Activated CD4-positive, alpha-beta T cell treated with anti-CD3 and anti-CD28 coated beads, Interleukin-2, amount 10 ng/mL, durations not matched to agents 24 days and 14 days (primary cell): Measurements from ENCODE around the gene LIN7C. TPM values are rescaled to one million over a fixed set of nuclear protein-coding genes. Genes with fewer than 3 reads are reported as not detected.

ENCODE experiments used
- DNase-seq: peaks from one replicate; pipeline ENCODE4 v3.0.0; 2022
- H3K27ac Mint-ChIP-seq: one replicate; pipeline ENCODE4 v1.8.0; 2022; ENCODE audit warnings: mild to moderate bottlenecking, mixed read lengths
- H3K27me3 Mint-ChIP-seq: one replicate; pipeline ENCODE4 v1.8.0; 2022; ENCODE audit warnings: mixed read lengths
- H3K36me3 Mint-ChIP-seq: one replicate; pipeline ENCODE4 v1.8.0; 2022; ENCODE audit warnings: low read depth, mild to moderate bottlenecking, mixed read lengths
- H3K4me1 Mint-ChIP-seq: one replicate; pipeline ENCODE4 v1.8.0; 2021; ENCODE audit warnings: mixed read lengths
- H3K4me3 Mint-ChIP-seq: one replicate; pipeline ENCODE4 v1.8.0; 2022; ENCODE audit warnings: mild to moderate bottlenecking, moderate library complexity, mixed read lengths
- H3K9me3 Mint-ChIP-seq: one replicate; pipeline ENCODE4 v1.8.0; 2021; ENCODE audit warnings: mixed read lengths
- intact Hi-C: fragments of 100-400 bp; cut with micrococcal nuclease; formaldehyde crosslinking; loops from one replicate; pipeline ENCODE4 v1.15.1; 2023
- total RNA-seq: library from RNA; stranded (reverse); gene quantifications from 2 replicates; pipeline ENCODE4 v1.2.3, GENCODE V29; 2022

Gene LIN7C, protein sequence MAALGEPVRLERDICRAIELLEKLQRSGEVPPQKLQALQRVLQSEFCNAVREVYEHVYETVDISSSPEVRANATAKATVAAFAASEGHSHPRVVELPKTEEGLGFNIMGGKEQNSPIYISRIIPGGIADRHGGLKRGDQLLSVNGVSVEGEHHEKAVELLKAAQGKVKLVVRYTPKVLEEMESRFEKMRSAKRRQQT
- 35.9 and 36.4 TPM in 2 replicates for total RNA-seq

GRCh38 chr11:27506200-27507182, at the start of gene LIN7C:
LIN7C (minus strand) TSS chr11:27506769; CDS start chr11:27506752, 17 bp downstream.
- DNase-seq, result peak; percentile 95
- peak within 1 kb of the TSS; percentile 97 for H3K4me3 Mint-ChIP-seq
- H3K27me3 Mint-ChIP-seq, result no peaks in the 10 kb centered on the region
- H3K27ac Mint-ChIP-seq, result peak within 1 kb of the TSS; percentile 99
- H3K9me3 Mint-ChIP-seq, result peaks cover 4% of the 10 kb centered on the region
- H3K36me3 Mint-ChIP-seq, result peaks cover 12% of the 10 kb centered on the region
- intact Hi-C loops, result loop anchor here (1.0 to 2.0 kb wide), 6 partner anchors 9 to 602 kb away; partner anchors contain the start of genes CCDC34, KIF18A, LGR4 and METTL15
- peaks cover 29% of the 10 kb centered on the region for H3K4me1 Mint-ChIP-seq

- Mint-ChIP-seq H3K27ac (no peak overlapping the region), H3K27me3 (no peaks in the 10 kb centered on the region), H3K4me3 (no peak overlapping the region), H3K36me3 (no peaks in the 10 kb centered on the region), H3K4me1 (no peaks in the 10 kb centered on the region), H3K9me3 (no peaks in the 10 kb centered on the region)
- no peak for DNase-seq
- intact Hi-C loops, result no loop called here
These were observed 48.7 kb upstream of the LIN7C start for GRCh38 chr11:27555264-27555663.

DNA sequence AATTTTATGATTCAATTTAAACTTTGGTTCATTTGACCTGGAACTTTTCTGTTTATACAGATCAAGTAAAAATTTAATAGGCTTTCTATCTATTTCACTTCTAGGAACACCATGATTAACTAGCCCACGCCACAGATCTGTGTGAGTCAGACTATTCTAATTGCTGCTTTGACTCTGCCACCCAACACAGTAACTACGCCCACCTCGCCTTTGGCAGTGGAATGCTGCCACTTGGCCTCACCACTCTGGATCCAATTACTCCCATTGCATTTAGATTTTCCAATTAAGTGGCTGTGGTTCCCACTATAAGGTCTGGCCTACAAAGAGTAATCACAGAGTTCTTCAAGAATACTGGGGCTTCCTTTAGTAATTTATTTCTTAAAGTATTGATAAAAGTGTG, 46.6 kb upstream of the LIN7C start:
- H3K4me1 Mint-ChIP-seq, result no peaks in the 10 kb centered on the region
- H3K9me3 Mint-ChIP-seq, result no peaks in the 10 kb centered on the region
- H3K4me3 Mint-ChIP-seq, result no peak overlapping the region
- no peaks in the 10 kb centered on the region for H3K27me3 Mint-ChIP-seq
- intact Hi-C loops, result no loop called here
- H3K27ac Mint-ChIP-seq, result no peak overlapping the region
- no peak for DNase-seq
- no peaks in the 10 kb centered on the region for H3K36me3 Mint-ChIP-seq

- H3K27ac Mint-ChIP-seq, result no peak overlapping the region
- no peak for DNase-seq
- intact Hi-C loops, result no loop called here
- no peaks in the 10 kb centered on the region for H3K4me1 Mint-ChIP-seq
- no peaks in the 10 kb centered on the region for H3K9me3 Mint-ChIP-seq
- no peak overlapping the region for H3K4me3 Mint-ChIP-seq
- no peaks in the 10 kb centered on the region for H3K27me3 Mint-ChIP-seq
- H3K36me3 Mint-ChIP-seq, result no peaks in the 10 kb centered on the region
These were observed 45.8 kb upstream of the LIN7C start for GRCh38 chr11:27552341-27552740.

DNA sequence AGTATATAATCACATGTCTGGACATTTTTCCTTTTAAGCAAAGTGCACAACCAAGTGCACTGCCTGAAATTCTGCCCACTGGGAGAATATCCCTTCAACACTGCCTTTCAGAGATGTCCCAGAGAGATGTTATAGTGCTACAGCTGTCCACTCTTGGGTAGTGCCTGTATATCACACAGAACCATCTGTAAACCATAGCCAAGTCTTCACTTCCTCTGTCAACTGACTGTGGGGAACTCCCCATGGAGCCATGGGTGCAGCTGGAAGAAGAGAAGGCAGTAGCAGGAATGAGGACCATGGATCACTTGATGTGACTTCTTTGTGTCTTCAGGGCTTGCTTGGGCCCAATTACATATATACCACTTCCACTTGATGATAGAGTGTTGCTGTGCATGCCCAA, 44.6 kb upstream of the LIN7C start:
- DNase-seq, result no peak
- Mint-ChIP-seq H3K27me3 (no peaks in the 10 kb centered on the region), H3K4me3 (no peak overlapping the region), H3K9me3 (no peaks in the 10 kb centered on the region), H3K4me1 (no peaks in the 10 kb centered on the region), H3K36me3 (no peaks in the 10 kb centered on the region), H3K27ac (no peak overlapping the region)
- intact Hi-C loops, result no loop called here

DNA sequence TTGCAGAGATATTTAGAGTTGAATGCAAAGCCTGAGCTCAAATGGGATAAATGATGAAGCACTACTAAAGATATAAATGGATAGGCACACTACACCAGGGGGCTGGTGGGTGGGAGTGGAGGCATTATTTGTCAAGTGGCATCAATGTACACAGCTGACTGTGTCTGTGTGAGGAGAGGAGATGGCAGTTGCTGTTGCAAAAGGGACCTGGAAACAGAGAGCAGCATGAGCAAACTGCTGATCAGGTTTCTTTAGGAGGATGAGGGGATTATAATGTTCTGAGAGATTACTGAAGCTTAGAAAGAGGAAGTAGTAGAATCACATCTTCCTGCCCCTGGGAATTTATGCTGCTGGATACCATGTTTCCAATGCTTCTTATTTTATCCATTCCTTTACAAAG, 39.4 kb upstream of the LIN7C start:
- intact Hi-C loops, result no loop called here
- Mint-ChIP-seq H3K9me3 (peaks cover 3% of the 10 kb centered on the region), H3K27ac (no peak overlapping the region), H3K27me3 (no peaks in the 10 kb centered on the region), H3K4me1 (no peaks in the 10 kb centered on the region), H3K4me3 (no peak overlapping the region), H3K36me3 (no peaks in the 10 kb centered on the region)
- DNase-seq, result no peak

- Mint-ChIP-seq H3K4me1 (no peaks in the 10 kb centered on the region), H3K27ac (no peak overlapping the region), H3K36me3 (no peaks in the 10 kb centered on the region), H3K4me3 (no peak overlapping the region), H3K27me3 (no peaks in the 10 kb centered on the region), H3K9me3 (peaks cover 3% of the 10 kb centered on the region)
- intact Hi-C loops, result no loop called here
- DNase-seq, result no peak
These were observed 38.5 kb upstream of the LIN7C start for GRCh38 chr11:27545035-27545434.

DNA sequence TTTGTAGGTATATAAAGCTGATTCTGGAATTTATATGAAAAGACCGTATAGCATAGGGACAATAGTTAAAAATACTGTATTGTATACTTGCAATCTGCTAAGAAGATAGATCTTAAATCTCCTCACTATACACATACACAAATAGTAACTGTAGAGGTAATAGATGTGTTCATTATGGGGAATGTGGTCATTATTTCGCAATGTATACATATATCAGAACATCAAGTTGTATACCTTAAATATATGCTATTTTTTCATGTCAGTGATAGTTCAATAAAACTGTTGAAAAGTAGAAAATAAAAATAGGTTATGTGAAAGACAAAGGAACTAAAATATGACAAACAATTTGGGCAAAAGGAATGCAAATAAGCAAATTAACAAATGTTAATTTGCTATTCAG, 35.2 kb upstream of the LIN7C start:
- Mint-ChIP-seq H3K36me3 (no peaks in the 10 kb centered on the region), H3K9me3 (peaks cover 3% of the 10 kb centered on the region), H3K4me1 (no peaks in the 10 kb centered on the region), H3K27me3 (no peaks in the 10 kb centered on the region), H3K27ac (no peak overlapping the region), H3K4me3 (no peak overlapping the region)
- intact Hi-C loops, result no loop called here
- no peak for DNase-seq

GRCh38 chr11:27540051-27540450, 33.5 kb upstream of the LIN7C start:
- H3K9me3 Mint-ChIP-seq, result peaks cover 3% of the 10 kb centered on the region
- DNase-seq, result no peak
- H3K27ac Mint-ChIP-seq, result no peak overlapping the region
- H3K27me3 Mint-ChIP-seq, result no peaks in the 10 kb centered on the region
- H3K4me1 Mint-ChIP-seq, result no peaks in the 10 kb centered on the region
- H3K4me3 Mint-ChIP-seq, result no peak overlapping the region
- intact Hi-C loops, result no loop called here
- no peaks in the 10 kb centered on the region for H3K36me3 Mint-ChIP-seq

- Mint-ChIP-seq H3K9me3 (no peaks in the 10 kb centered on the region), H3K36me3 (no peaks in the 10 kb centered on the region), H3K27ac (no peak overlapping the region), H3K4me3 (no peak overlapping the region), H3K4me1 (no peaks in the 10 kb centered on the region), H3K27me3 (no peaks in the 10 kb centered on the region)
- DNase-seq, result no peak
- intact Hi-C loops, result no loop called here
These were observed 28.5 kb upstream of the LIN7C start for GRCh38 chr11:27535103-27535502.

GRCh38 chr11:27532652-27533325, 26.2 kb upstream of the LIN7C start:
- Mint-ChIP-seq H3K9me3 (no peaks in the 10 kb centered on the region), H3K4me1 (no peaks in the 10 kb centered on the region), H3K4me3 (no peak overlapping the region), H3K36me3 (no peaks in the 10 kb centered on the region), H3K27me3 (no peaks in the 10 kb centered on the region), H3K27ac (no peak overlapping the region)
- intact Hi-C loops, result no loop called here
- no peak for DNase-seq

DNA sequence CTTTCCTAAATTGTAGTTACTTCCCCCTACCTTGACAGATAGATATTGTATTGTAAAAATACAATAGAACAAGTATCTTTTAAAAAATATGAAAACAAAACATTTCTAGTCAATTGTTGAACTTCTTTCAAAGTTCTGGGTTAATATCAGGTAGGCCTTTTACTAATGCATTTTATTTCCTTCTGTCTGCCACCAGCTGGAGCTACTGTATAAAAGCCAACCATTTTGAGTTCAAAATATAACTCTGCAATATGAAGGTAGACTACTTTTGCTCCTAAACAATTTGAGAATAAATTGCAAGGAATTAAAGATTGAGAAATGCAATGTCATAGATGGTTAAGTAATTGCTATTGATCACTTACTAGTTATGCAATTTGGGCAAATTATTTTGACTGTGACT, 22.1 kb upstream of the LIN7C start:
- Mint-ChIP-seq H3K27me3 (no peaks in the 10 kb centered on the region), H3K9me3 (no peaks in the 10 kb centered on the region), H3K4me1 (no peaks in the 10 kb centered on the region), H3K27ac (no peak overlapping the region), H3K4me3 (no peak overlapping the region), H3K36me3 (no peaks in the 10 kb centered on the region)
- no peak for DNase-seq
- intact Hi-C loops, result no loop called here

DNA sequence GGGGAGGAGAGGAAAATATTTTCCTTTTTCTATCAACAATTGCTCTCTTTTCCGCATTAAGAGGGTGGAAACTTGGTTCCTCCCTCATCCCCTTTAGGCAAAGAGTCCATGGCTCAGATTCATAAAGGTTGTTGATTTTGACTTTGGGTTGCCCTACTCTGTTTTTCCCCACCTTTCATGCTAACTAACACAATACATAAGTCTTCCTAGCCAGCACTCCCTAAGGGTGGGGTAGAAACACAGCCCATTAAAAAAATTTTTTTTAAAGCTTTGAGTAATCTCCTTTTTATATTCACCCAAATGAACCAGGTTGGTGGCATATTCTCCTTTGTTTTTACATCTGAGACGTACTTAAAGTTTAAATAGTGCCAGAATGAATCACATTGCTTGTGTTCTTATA, 20.0 kb upstream of the LIN7C start:
- DNase-seq, result no peak
- Mint-ChIP-seq H3K36me3 (no peaks in the 10 kb centered on the region), H3K27me3 (no peaks in the 10 kb centered on the region), H3K4me3 (no peak overlapping the region), H3K27ac (no peak overlapping the region), H3K9me3 (no peaks in the 10 kb centered on the region), H3K4me1 (no peaks in the 10 kb centered on the region)
- intact Hi-C loops, result no loop called here
